ENCODE data around the gene TM6SF1. TPM values are rescaled to one million over a fixed set of nuclear protein-coding genes. Genes with fewer than 3 reads are reported as not detected.

TM6SF1 gene
- total RNA-seq, 1 experiment from 2014 or later = 0.79 TPM

- TF ChIP-seq ESRRA (CRISPR knock-in tag; IDR thresholded peaks at IDR 0.05; ENCODE audit: borderline replicate concordance) = no peak
- TF ChIP-seq KAT7 (CRISPR knock-in tag; IDR thresholded peaks at IDR 0.05; ENCODE audit: borderline replicate concordance) = no peak
- no peak for TF ChIP-seq GABPB1 (CRISPR knock-in tag; IDR thresholded peaks at IDR 0.05)
- TF ChIP-seq OVOL2 (CRISPR knock-in tag; IDR thresholded peaks at IDR 0.05; ENCODE audit: borderline replicate concordance) = no peak
- no peak for TF ChIP-seq ARID4B (CRISPR knock-in tag; IDR thresholded peaks at IDR 0.05; ENCODE audit: borderline replicate concordance)
- no peak for TF ChIP-seq NR1H2 (CRISPR knock-in tag; IDR thresholded peaks at IDR 0.05)
- TF ChIP-seq SP1 (CRISPR knock-in tag; conservative IDR thresholded peaks at IDR 0.05) = no peak
- TF ChIP-seq NR2C2 (CRISPR knock-in tag; IDR thresholded peaks at IDR 0.05) = no peak
- TF ChIP-seq ZNF138 (CRISPR knock-in tag; conservative IDR thresholded peaks at IDR 0.05) = no peak
- TF ChIP-seq CREB1 (CRISPR knock-in tag; IDR thresholded peaks at IDR 0.05) = no peak
- no peak for TF ChIP-seq GTF2I (CRISPR knock-in tag; conservative IDR thresholded peaks at IDR 0.05)
- TF ChIP-seq HMGA2 (CRISPR knock-in tag; IDR thresholded peaks at IDR 0.05) = no peak
- TF ChIP-seq ETV6 (CRISPR knock-in tag; IDR thresholded peaks at IDR 0.05) = no peak
- no peak for TF ChIP-seq E2F1 (CRISPR knock-in tag; IDR thresholded peaks at IDR 0.05)
- ChIA-PET CTCF (no interaction called here), POLR2A (no interaction called here)
- H3K27ac Mint-ChIP-seq = no peak overlapping the region
- peaks cover 10% of the 10 kb centered on the region for H3K9me3 Mint-ChIP-seq
- H3K4me1 Mint-ChIP-seq = peaks cover 9% of the 10 kb centered on the region
- ATAC-seq (no peak), DNase-seq (ENCODE audit: low spot score) (no peak)
- no peaks in the 10 kb centered on the region for H3K36me3 Mint-ChIP-seq
- peaks cover 37% of the 10 kb centered on the region for H3K27me3 Mint-ChIP-seq (ENCODE audit: low read depth)
- no peak overlapping the region for H3K4me3 Mint-ChIP-seq
These were observed 3.7 kb downstream of the TM6SF1 start for GRCh38 chr15:83111149-83111548.

- ATAC-seq = no peak
These were observed 4.9 kb downstream of the TM6SF1 start for GRCh38 chr15:83112233-83112955.

GRCh38 chr15:83112956-83113299 is 5.5 kb downstream of the TM6SF1 start:
- no peak overlapping the region for H3K4me3 Mint-ChIP-seq
- CTCF ChIA-PET = no interaction called here
- ATAC-seq = no peak
- TF ChIP-seq NFATC4 (CRISPR knock-in tag; IDR thresholded peaks at IDR 0.05) = no peak
- TF ChIP-seq MAX (CRISPR knock-in tag; IDR thresholded peaks at IDR 0.05) = no peak
- TF ChIP-seq MYBL2 (CRISPR knock-in tag; IDR thresholded peaks at IDR 0.05) = no peak
- TF ChIP-seq E2F4 (CRISPR knock-in tag; IDR thresholded peaks at IDR 0.05; ENCODE audit: borderline replicate concordance, low read depth) = no peak
- no peak for TF ChIP-seq HMGA2 (CRISPR knock-in tag; IDR thresholded peaks at IDR 0.05)
- TF ChIP-seq NR2C2 (CRISPR knock-in tag; IDR thresholded peaks at IDR 0.05) = no peak
- TF ChIP-seq ZBTB21 (CRISPR knock-in tag; IDR thresholded peaks at IDR 0.05; ENCODE audit: borderline replicate concordance) = no peak
- TF ChIP-seq GRHL2 (CRISPR knock-in tag; IDR thresholded peaks at IDR 0.05; ENCODE audit: insufficient replicate concordance, severe bottlenecking) = no peak
- TF ChIP-seq ATF2 (CRISPR knock-in tag; IDR thresholded peaks at IDR 0.05; ENCODE audit: borderline replicate concordance, low read depth) = no peak

More at GRCh38 chr15:83112233-83112955, 4.9 kb downstream of the TM6SF1 start:
- no peaks in the 10 kb centered on the region for H3K36me3 Mint-ChIP-seq
- H3K9me3 Mint-ChIP-seq = peaks cover 10% of the 10 kb centered on the region
- no peak for DNase-seq (ENCODE audit: low spot score)
- no peak overlapping the region for H3K4me3 Mint-ChIP-seq
- TF ChIP-seq ZNF121 (CRISPR knock-in tag; IDR thresholded peaks at IDR 0.05) (no peak), SMAD3 (CRISPR knock-in tag; IDR thresholded peaks at IDR 0.05; ENCODE audit: borderline replicate concordance) (no peak)
- CTCF ChIA-PET = no interaction called here
- no peak overlapping the region for H3K27ac Mint-ChIP-seq
- peaks cover 4% of the 10 kb centered on the region for H3K4me1 Mint-ChIP-seq
- peaks cover 29% of the 10 kb centered on the region for H3K27me3 Mint-ChIP-seq (ENCODE audit: low read depth)
- POLR2A ChIA-PET = no interaction called here

More at GRCh38 chr15:83112956-83113299, 5.5 kb downstream of the TM6SF1 start:
- Mint-ChIP-seq H3K4me1 (peaks cover 4% of the 10 kb centered on the region), H3K27me3 (ENCODE audit: low read depth) (peaks cover 27% of the 10 kb centered on the region), H3K9me3 (peaks cover 10% of the 10 kb centered on the region), H3K36me3 (no peaks in the 10 kb centered on the region), H3K27ac (no peak overlapping the region)
- POLR2A ChIA-PET = no interaction called here
- no peak for DNase-seq (ENCODE audit: low spot score)
